SW480 (cell line): ENCODE results near the gene LNPK.
"Not testable (repeated sequence)": the region's sequence is repeated elsewhere in the genome, so short reads cannot be mapped to it uniquely, and the experiment has no call there.

Experiments
- DNase-seq: peaks from one replicate; pipeline ENCODE4 v3.0.0-alpha.2; 2016; ENCODE audit warnings: low spot score

LNPK gene

DNA sequence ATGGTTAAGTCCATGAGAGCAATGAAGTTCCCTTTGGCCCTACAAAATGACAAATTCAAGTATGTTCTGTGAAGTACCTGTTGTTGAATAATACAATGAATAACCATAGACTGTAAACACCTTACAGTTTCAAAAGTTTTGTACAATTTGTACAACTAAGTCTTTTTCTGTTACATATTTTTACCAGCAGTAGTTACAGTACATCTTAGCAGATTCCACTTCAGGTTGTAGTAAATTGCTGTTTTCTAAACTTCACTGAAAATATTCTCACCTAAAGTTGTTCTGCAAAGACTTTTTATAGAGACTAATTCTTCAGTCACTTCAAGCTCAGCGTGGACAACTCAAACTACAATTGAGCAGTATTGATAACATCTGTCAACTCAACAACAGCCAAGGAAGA is 28.7 kb downstream of the LNPK start:
- DNase-seq: no peak

DNA sequence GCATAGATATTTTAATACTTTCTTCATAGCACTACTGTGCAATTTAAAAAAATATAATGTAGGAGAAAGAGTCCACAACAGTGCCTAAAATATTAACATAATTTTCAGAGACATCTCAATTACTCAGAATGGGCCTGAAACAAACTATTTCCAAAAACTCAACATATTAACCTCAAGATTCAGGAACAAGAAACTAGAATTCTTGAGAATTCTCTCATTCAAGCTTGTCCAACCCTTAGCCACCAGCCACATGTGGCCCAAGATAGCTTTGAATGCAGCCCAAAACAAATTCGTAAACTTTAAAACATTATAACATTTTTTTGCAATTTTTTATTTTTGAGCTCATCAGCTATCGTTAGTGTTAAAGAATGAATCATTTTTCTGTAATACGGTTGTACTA is 35.2 kb downstream of the LNPK start:
- DNase-seq: no peak

DNA sequence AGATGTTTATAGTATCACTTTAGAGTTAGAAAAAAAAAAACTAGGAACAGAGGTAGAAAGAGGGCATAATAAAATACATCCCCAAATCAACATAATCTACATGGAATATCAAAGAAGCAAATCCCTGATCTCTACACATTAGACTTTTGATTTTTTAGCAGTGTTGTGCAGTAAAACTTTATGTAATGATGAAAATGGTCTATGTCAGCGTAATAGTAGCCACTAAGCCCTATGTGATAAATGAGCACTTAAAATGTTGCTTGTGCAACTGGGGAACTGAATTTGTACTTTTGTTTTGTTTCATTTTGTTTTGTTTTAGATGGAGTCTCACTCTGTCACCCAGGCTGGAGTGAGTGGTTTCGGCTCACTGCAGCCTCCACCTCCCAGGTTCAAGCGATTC is 36.3 kb downstream of the LNPK start:
- DNase-seq: no peak

DNA sequence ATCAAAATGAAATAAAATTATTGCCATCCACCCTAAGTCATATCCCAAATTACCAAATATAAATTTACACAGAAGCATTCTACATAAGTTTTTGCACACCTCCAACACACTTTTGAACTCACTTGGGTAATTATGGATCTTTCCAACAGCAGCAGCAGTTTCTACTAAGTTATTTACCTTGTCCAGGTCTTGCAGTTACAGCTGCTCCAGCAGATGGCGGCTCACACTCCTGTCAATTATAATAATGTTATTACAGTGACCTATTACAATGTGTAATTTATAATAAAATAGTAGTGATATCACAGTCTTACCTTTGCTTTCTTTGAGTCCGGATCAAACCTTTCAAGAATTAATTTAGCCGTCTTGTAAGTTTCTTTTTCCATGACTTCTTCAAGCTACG is 37.9 kb downstream of the LNPK start:
- peak; percentile 33 for DNase-seq

DNA sequence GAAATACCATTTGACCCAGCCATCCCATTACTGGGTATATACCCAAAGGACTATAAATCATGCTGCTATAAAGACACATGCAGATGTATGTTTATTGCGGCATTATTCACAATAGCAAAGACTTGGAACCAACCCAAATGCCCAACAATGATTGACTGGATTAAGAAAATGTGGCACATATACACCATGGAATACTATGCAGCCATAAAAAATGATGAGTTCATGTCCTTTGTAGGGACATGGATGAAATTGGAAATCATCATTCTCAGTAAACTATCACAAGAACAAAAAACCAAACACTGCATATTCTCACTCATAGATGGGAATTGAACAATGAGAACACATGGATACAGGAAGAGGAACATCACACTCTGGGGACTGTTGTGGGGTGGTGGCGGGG is 38.9 kb downstream of the LNPK start:
- not testable (repeated sequence) for DNase-seq

DNA sequence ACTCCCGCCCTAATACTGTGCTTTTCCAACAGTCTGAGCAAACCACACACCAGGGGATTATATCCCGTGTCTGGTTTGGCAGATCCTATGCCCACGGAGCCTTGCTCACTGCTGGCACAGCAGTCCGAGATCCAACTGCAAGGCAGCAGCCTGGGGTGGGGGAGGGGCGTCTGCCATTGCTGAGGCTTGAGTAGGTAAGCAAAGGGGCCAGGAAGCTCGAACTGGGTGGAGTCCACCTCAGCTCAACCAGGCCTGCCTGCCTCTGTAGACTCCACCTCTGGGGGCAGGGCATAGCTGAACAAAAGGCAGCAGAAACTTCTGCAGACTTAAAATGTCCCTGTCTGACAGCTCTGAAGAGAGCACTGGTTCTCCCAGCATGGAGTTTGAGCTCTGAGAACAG is 44.2 kb downstream of the LNPK start:
- no peak for DNase-seq

DNA sequence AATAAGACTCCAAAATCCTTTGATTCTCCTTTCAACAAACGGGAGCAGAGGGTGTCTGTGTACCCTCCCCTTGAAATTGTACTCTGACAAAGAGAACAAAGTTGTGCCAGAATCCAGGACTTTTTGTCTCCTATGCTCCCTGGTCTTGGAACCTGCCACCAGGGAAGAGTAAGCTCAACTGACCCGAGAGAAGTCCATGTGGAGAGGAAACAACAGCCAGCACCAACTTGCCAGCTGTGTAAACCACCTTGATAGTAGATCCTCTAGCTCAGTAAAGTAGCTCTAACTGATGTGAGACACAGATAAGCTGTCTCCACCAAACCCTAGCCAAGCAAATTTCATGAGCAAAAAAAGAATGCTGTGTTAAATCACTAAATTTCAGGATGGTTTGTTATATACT is 46.9 kb downstream of the LNPK start:
- no peak for DNase-seq

DNA sequence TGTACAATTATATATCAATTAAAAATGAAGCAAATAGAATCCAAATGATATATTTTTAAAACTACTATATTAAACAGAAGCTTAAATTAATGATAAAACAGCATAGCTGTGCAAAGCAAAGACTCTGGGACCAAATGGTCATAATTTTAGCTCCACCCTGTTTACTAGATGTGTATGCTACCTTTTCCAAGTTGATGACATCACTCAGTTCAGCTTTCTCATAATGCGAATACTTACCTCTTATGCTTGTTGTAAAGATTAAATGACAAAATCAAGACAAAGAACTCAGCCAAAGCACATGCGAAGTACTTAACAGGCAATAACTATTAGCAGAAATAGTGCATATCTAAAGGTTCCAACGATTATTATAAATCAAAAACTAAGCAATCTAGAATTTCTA is 51.6 kb downstream of the LNPK start:
- no peak for DNase-seq

DNA sequence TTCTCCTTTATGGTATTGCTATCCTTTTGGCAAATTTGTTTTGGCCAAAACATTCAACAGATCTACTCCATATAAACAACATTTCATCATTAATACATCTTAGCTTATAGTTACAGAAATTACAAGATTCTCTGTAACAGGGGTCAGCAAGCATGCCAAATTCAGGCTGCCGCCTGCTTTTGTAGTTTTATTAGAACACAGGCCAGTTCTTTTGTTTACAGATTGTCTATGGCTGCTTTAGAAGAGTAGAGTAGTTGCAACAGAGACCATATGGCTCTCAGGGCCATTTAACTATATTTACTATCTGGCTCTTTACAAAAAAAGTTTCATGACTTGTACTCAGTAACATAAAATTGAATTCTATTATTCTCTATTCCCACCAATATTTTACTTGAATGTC is 53.9 kb downstream of the LNPK start:
- DNase-seq: no peak

DNA sequence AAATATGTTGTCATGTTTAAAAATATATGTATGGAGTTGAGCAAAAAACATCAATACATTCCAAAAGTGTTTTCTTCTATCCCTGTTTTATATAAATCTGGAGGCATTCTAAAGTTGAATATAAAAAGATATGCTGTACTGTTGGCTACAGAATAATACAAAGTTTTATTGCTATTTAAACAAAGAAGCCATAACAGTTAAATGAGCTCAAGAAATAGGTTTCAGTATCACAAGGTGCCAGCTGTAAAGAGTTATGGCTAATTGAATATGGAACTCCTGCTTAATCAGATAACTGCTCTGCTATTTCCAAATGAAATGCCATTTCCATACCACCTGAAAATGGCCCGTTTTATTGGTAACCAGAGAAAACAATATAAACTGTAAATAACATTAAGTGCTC is 55.0 kb downstream of the LNPK start:
- no peak for DNase-seq

DNA sequence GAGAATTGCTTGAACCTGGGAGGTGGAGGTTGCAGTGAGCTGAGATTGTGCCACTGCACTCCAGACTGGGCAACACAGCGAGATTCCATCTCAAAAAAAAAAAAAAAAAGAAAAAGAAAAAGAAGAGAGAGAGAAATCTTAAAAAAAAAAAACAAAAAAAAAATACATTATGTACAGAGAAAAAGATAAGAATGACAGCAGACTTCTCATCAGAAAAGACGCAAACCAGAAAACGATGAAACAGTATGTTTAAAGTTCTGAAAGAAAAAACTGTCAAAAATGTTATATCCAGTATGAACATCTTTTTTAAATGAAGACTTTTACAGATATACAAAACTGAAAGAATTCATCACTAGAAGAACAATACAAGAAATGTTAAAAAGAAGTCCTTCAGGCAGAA is 60.4 kb downstream of the LNPK start:
- DNase-seq: no peak

DNA sequence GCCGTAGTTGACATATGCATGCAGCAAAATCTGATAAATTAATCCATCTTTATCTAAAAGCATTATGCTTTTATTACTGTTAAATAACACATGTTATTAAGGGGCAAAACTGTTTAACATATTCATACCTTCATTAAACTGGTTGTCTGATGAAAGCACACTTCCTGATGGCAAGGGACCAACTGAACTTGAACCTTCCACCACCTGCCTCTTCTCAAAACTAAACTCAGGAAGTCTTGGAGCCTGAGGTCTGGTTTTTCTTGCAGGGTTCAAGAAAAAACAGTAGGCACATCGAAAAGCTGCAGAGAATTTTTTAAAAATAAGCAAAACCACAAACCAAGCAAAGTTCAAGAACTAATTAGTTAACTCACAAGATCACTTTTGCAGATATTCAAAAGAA is 64.9 kb downstream of the LNPK start:
- DNase-seq: no peak

DNA sequence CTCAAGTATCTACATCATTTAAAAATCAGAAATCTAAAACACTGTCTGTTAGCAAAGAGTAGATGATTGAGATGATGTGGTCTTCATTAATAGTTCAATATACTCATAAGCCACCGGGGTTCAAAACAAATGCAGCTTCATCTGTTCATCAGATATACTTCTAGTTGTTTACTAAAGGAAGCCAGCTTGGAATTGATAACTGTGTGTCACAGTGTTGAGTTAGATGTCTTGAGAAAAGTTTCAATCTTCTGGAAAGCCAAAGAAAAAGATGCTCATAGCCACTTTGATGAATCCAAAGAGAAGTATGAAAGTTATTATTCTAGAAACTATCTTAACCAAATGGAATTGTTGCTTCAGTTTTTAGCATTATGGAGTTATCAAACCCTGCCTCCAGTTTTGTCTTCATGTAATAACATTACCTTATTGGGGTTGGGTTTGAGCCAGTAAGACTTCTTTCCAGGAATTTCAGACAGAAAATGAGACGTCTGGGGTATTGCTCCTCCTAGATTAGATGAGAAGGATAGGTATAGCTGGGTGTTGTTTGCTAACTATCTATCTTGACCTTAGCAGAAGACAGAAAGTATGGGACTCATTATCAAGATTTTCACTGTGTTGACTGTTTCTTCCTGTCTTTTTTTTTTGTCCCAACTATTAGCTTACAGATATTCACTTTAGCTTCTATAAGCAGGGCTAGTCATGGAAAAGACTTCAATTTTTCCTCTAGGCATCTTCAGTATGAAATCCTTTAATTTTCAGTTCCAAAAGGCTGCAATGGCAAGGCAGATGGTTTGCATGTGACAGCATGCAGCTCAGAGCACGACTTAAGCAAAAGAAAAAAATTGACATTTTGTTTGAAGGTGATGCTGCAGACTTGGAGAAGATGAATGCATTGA is 66.5 kb downstream of the LNPK start:
- no peak for DNase-seq

DNA sequence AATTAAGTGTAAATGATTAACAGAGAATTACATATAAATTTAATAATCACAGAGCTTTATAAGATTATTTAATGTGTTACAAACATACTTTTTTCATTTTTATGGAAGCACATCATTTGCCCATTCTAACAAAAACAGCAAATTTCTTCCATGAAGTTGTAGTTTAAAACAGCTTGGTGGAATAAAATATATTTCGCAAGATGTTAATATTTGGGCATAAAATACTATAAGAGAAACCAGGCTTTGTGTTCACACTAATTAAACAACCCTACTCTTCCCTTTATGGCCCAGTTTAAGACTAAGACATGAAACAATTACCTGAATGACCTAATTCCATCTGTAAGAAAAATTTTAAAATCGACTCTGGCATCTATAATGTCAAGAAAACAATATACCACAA is 69.4 kb downstream of the LNPK start:
- no peak for DNase-seq

DNA sequence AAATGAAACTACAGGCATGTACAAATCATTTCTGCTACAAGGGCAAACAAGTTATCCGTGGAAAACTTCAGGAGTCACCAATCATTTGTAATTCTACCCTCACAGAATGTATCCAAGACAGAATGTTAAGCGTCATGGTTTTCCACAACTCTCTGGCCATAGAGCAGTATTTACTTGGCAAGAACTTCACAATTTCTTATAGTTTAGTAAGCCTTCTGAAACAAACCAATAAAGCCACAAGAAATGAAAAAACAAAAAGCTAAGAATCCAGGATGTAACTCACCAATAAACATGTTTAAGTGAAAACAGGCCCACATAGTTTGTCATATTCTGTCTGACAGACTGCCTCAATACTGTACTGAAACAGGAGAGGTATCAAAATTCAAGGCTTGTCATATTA is 70.3 kb downstream of the LNPK start:
- DNase-seq: no peak

DNA sequence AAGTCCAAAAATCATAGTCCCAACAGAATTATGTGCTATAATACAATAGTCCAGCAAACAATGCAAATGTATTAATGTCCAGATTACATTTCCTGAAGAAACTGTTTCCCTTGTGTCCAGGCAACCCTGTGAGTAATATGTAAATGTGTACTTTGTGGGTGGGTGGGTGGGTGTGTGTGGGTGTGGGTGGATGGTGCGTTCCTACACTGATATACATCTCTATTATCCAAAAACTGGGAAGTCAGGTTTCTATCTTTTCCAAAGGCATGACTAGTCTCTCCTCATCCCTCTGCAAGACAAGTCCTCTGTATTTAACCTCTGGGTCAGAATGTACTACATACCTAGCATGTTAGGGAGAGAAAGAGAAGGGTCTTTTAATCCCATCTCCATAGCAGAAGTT is 71.6 kb downstream of the LNPK start:
- no peak for DNase-seq

DNA sequence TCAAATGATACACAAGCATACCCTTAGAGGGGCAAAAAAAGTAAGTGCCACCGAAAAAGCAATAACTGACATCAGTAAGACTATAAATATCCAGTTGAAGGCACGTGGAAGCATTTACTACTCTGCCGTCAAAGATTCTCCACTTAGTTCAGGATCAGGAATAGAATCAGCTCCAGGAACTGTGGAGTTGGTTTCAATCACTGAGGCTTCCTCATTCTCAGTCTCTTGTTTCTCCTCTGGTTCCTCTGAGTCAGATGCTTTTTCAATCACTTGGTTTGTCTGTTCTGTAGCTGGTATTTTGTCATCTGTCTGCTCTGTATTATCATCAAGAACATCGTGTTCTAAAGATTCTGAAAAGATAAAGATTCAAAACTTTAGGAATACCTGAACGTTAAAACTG is 72.2 kb downstream of the LNPK start:
- DNase-seq: no peak

DNA sequence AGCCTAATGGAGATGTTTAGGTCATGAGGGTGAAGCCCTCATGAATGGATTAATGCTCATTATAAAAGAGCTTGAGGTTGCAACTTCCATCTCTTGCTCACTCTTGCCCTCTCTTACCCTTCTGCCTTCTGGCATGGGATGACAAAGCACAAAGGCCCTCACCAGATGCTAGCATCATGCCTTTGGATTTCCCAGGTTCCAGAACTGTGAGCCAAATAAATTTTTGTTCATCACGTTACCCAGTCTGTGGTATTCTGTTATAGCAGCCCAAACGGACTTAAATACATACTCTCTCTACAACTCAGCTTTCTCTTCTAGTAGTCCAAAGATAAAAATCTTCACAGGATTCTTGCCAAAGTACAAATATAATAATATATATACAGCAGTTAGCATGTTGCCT is 75.8 kb downstream of the LNPK start:
- DNase-seq: no peak

DNA sequence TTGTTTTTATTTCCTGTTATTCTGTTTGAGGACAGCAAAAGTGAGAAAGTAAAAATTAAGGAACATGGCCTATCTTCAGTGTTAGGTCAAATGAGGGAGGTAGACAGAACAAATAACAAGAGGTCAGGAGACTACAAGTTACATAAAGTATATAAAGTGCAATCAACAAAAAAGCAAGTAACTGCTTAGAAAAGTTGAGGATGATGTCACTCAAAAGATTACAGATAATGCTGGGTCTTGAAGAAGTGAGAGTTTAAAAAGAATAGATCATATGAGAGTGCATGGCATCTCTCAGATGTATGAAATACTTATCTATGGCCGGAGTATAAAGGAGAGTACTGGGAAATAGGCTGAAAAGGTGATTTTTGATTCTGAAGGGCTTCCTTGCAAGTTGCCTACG is 79.9 kb downstream of the LNPK start:
- DNase-seq: no peak

DNA sequence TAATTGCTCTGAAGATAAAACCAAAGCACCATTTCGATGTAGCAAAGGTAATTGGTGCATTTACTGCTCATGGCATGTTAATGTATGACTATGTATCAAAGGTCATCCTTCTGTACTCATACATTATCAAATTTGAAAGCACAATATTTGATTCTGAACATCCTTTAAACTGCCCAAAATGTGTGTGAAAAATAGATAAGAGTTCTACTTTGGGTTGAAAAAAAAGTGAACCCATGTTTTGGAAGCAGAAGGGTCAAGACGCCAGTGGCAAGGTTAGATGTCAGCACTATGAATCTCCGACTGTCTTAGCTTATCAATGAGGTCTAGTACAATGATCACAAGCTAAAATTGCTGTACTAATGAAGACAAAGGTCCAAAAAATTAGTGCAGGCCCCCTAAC is 83.1 kb downstream of the LNPK start:
- no peak for DNase-seq

DNA sequence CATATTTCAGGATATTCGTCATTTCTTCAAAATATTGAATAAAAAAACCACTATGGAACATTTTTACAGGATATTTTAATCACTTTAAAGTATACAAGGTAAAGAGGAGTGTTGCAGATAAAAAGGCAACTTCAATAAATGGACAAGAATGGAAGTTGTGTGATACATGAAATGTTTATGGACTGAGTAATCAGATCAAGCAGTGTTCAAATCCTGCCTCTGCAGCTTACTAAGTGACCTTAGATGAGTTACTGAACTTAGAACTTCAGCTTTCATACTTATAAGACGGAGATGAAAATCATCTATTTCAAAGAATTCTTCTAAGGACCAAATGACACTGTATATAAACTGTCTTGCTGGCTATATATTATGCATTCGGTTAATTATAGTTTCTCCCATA is 87.2 kb downstream of the LNPK start:
- no peak for DNase-seq

DNA sequence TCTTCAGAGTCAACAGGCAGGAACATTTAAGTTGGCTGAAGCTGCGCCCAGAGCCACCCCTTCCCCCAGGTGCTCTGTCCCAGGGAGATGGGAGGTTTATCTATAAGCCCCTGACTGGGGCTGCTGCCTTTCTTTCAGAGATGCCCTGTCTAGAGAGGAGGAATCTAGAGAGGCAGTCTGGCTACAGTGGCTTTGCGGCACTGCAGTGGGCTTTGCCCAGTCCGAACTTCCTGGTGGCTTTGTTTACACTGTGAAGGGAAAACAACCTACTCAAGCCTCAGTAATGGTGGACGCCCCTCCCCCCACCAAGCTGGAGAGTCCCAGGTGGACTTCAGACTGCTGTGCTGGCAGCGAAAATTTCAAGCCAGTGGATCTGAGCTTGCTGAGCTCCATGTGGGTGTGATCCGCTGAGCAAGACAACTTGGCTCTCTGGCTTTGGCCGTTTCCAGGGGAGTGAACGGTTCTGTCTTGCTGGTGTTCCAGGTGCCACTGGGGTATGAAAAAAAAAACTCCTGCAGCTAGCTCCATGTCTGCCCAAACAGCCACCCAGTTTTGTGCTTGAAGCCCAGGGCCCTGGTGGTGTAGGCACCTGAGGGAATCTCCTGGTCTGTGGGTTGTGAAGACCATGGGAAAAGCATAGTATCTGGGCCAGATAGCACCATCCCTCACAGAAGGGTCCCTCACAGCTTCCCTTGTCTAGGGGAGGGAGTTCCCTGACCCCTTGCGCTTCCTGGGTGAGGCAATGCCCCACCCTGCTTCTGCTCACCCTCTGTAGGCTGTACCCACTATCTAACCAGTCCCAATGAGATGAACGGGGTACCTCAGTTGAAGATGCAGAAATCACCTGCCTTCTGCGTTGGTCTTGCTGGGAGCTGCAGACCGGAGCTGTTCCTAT is 88.0 kb downstream of the LNPK start:
- DNase-seq: not testable (repeated sequence)

DNA sequence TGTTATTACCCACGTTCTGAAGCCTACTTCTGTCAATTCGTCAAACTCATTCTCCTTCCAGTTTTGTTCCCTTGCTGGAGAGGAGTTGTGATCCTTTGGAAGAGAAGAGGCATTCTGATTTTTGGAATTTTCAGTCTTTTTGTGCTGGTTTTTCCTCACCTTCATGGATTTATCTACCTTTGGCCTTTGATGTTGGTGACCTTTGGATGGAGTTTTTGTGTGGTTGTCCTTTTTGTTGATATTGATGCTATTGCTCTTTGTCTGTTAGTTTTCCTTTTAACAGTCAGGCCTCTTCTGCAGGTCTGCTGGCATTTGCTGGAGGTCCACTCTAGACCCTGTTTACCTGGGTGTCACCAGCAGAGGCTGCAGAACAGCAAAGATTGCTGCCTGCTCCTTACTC is 88.8 kb downstream of the LNPK start:
- DNase-seq: not testable (repeated sequence)
